Astrocyte (in vitro differentiated cells and primary cell): ENCODE data around the gene SLC52A1. TPM values are rescaled to one million over a fixed set of nuclear protein-coding genes. Genes with fewer than 3 reads are reported as not detected.

Experiments
- DNase-seq: peaks from one replicate; pipeline ENCODE4 v3.0.0-alpha.2; 2010; ENCODE audit warnings: low read depth
- FAIRE-seq: peaks from 2 replicates; lab custom pipeline; 2011; peaks lifted over from hg19 to GRCh38; lab: Jason Lieb, UNC
- H2AFZ ChIP-seq: 2 replicates; pipeline ENCODE4 v1.6.0; 2012; ENCODE audit warnings: low read depth, low read length, inconsistent platforms
- H3K27ac ChIP-seq: 2 replicates; pipeline ENCODE4 v1.5.1; 2011; ENCODE audit warnings: low read depth, low read length, inconsistent platforms
- H3K27me3 ChIP-seq: 2 replicates; pipeline ENCODE4 v1.6.0; 2011; ENCODE audit warnings: low read length, inconsistent platforms; ENCODE audit not compliant: insufficient read depth
- H3K36me3 ChIP-seq: 2 replicates; pipeline ENCODE4 v1.5.1; 2011; ENCODE audit warnings: low read length, inconsistent platforms; ENCODE audit not compliant: insufficient read depth
- H3K4me1 ChIP-seq: 2 replicates; pipeline ENCODE4 v1.5.1; 2011; ENCODE audit warnings: low read length, inconsistent platforms; ENCODE audit not compliant: insufficient read depth
- H3K4me2 ChIP-seq: 2 replicates; pipeline ENCODE4 v1.6.0; 2012; ENCODE audit warnings: low read length, inconsistent platforms
- H3K4me3 ChIP-seq: 2 replicates; pipeline ENCODE4 v1.5.1; 2011; ENCODE audit warnings: low read depth, mild to moderate bottlenecking, low read length, inconsistent platforms; ENCODE audit not compliant: insufficient read depth
- H3K79me2 ChIP-seq: 2 replicates; pipeline ENCODE4 v1.6.0; 2012; ENCODE audit warnings: mild to moderate bottlenecking, low read length, inconsistent platforms; ENCODE audit not compliant: insufficient read depth
- H3K9ac ChIP-seq: 2 replicates; pipeline ENCODE4 v1.6.0; 2012; ENCODE audit warnings: mild to moderate bottlenecking, low read length, inconsistent platforms
- H3K9me3 ChIP-seq: 2 replicates; pipeline ENCODE4 v1.5.1; 2012; ENCODE audit warnings: low read depth, mild to moderate bottlenecking, low read length, inconsistent platforms; ENCODE audit not compliant: insufficient read depth
- H4K20me1 ChIP-seq: 2 replicates; pipeline ENCODE4 v1.6.0; 2012; ENCODE audit warnings: low read length, inconsistent platforms; ENCODE audit not compliant: insufficient read depth
- H3K27ac Mint-ChIP-seq: one replicate; pipeline ENCODE4 v1.8.0; 2021; ENCODE audit warnings: mild to moderate bottlenecking, mixed read lengths; ENCODE audit not compliant: unreplicated experiment
- H3K27me3 Mint-ChIP-seq: one replicate; pipeline ENCODE4 v1.8.0; 2021; ENCODE audit warnings: low read depth, mixed read lengths; ENCODE audit not compliant: unreplicated experiment
- H3K36me3 Mint-ChIP-seq: one replicate; pipeline ENCODE4 v1.8.0; 2021; ENCODE audit warnings: low read depth, mixed read lengths; ENCODE audit not compliant: unreplicated experiment
- H3K4me1 Mint-ChIP-seq: one replicate; pipeline ENCODE4 v1.8.0; 2021; ENCODE audit warnings: low read depth, mixed read lengths; ENCODE audit not compliant: unreplicated experiment
- H3K4me3 Mint-ChIP-seq: one replicate; pipeline ENCODE4 v1.8.0; 2021; ENCODE audit warnings: mild to moderate bottlenecking, moderate library complexity, mixed read lengths; ENCODE audit not compliant: unreplicated experiment
- H3K9me3 Mint-ChIP-seq: one replicate; pipeline ENCODE4 v1.8.0; 2021; ENCODE audit warnings: mild to moderate bottlenecking, mixed read lengths; ENCODE audit not compliant: unreplicated experiment
- EZH2 ChIP-seq: IDR thresholded peaks from 2 replicates; pipeline ENCODE4 v1.6.1; 2012; ENCODE audit warnings: mild to moderate bottlenecking, low read length, inconsistent platforms; ENCODE audit not compliant: insufficient read depth
- total RNA-seq: library from RNA; stranded (reverse); gene quantifications from 2 replicates; pipeline ENCODE4 v1.2.1, GENCODE V29; 2021
- TF ChIP-seq, protein P1 (sequence below): IDR thresholded peaks from 2 replicates; pipeline ENCODE4 v1.5.1; 2011; ENCODE audit warnings: low read depth, mild to moderate bottlenecking, inconsistent platforms, low read length, moderate library complexity; ENCODE audit not compliant: insufficient read depth

Gene SLC52A1
- total RNA-seq, 1 donor from 2014 or later = not detected

DNA sequence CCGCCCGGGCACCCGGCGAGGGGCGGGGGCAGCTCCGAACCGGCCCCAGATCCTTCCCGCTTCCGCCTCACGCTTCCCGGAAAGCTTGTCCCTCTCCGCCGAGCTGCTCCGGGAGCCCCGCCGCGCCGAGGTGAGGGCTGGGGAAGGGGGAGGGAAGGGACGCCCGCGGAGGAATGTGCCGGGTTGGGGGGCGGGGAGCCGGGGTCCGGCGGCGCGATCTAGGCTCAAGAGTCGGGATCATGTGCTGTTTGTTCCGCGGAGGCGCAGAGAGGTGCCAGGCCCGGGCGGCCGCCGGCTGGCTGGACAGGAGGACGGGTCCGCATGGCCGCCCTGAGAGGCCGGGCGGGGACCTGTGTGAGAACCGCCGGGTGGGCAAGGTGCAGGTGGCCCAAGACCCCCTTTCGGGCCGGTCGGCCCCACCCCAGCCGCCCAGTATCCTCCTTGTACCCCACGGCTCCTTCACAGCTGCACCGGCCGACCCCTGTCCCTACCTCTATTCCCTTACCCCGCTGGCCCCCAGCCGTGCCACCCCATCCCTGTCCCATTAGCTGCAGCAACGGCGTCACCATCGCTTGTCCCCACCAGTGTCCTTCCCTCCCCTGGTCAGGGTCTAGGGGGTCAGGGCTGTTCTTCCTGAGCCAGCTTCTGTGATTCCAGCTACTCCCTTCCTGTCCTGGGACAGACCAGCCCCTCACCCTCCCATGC lies 37.0 kb downstream of the SLC52A1 start:
- Mint-ChIP-seq H3K27me3 (peaks cover 2% of the 10 kb centered on the region), H3K4me3 (peak overlapping the region; percentile 91), H3K36me3 (peaks cover 13% of the 10 kb centered on the region), H3K27ac (no peak overlapping the region), H3K4me1 (peaks cover 6% of the 10 kb centered on the region), H3K9me3 (peaks cover 2% of the 10 kb centered on the region)
- peak overlapping the region; percentile 47 for H2AFZ ChIP-seq
- H3K4me1 ChIP-seq = peaks cover 24% of the 10 kb centered on the region
- peak overlapping the region; percentile 85 for H3K9ac ChIP-seq
- H3K79me2 ChIP-seq = peaks cover 35% of the 10 kb centered on the region
- TF ChIP-seq, protein P1, sequence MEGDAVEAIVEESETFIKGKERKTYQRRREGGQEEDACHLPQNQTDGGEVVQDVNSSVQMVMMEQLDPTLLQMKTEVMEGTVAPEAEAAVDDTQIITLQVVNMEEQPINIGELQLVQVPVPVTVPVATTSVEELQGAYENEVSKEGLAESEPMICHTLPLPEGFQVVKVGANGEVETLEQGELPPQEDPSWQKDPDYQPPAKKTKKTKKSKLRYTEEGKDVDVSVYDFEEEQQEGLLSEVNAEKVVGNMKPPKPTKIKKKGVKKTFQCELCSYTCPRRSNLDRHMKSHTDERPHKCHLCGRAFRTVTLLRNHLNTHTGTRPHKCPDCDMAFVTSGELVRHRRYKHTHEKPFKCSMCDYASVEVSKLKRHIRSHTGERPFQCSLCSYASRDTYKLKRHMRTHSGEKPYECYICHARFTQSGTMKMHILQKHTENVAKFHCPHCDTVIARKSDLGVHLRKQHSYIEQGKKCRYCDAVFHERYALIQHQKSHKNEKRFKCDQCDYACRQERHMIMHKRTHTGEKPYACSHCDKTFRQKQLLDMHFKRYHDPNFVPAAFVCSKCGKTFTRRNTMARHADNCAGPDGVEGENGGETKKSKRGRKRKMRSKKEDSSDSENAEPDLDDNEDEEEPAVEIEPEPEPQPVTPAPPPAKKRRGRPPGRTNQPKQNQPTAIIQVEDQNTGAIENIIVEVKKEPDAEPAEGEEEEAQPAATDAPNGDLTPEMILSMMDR = no peak
- TF ChIP-seq EZH2 = no peak
- H3K36me3 ChIP-seq = peaks cover 12% of the 10 kb centered on the region
- H4K20me1 ChIP-seq = peaks cover 43% of the 10 kb centered on the region
- peak overlapping the region; percentile 99 for H3K4me2 ChIP-seq
- peak overlapping the region; percentile 69 for H3K4me3 ChIP-seq
- peak overlapping the region; percentile 77 for H3K27ac ChIP-seq
- DNase-seq (peak; percentile 13), FAIRE-seq (no peak)
- no peaks in the 10 kb centered on the region for H3K9me3 ChIP-seq
- H3K27me3 ChIP-seq = no peaks in the 10 kb centered on the region

DNA sequence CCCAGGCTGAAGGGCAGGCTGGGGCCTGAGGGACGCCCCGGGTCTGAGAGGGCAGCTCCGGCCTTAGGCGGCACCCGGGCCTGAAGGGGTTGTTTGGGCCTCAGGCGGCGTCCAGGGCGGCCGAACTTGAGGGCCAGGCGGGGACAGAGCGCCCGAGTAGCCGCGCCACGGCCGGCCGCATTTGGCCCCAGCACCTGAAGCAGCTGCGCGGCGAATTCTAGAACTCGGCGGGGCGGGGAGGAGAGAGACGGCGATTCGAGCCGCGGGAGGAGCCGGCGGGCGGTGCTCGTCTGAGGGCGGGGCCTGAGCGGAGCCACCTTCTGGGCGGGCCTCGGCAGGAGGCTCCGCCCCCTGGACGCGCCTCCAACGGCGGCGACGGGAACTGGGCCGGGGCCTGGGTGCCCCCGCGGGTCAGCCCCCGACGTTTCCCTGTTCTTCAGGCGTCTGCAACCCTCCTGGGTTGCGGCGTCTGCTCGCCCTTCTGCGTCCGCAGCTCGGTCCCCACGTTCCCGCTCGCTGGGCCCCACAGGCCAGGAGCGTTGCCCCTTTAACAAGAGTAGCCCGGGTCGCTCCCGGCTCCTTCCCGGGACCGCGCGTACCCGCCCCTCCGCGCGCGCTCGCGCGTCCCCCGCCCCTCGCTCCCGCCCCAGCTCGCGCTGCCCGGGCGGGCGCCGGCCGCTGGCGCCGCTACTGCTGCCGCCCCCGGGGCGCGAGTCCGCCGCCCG lies 37.8 kb downstream of the SLC52A1 start, which contains the start of the genes INCA1 and KIF1C:
Gene INCA1 (minus strand): TSS at position 221 of the 725 bp plus-strand sequence. CDS start 3,085 bp downstream, outside the sequence.
Gene KIF1C (plus strand): TSS at position 649 of the 725 bp plus-strand sequence. CDS start 2,297 bp downstream, outside the sequence.
- Histone ChIP-seq H3K27ac (peak within 1 kb of the TSS; percentile 77), H4K20me1 (peaks cover 42% of the 10 kb centered on the region), H3K4me1 (peaks cover 24% of the 10 kb centered on the region), H3K9ac (peak within 1 kb of the TSS; percentile 85), H3K9me3 (no peaks in the 10 kb centered on the region), H3K36me3 (peaks cover 11% of the 10 kb centered on the region), H3K4me3 (peak within 1 kb of the TSS; percentile 69), H3K27me3 (no peaks in the 10 kb centered on the region), H2AFZ (peak within 1 kb of the TSS; percentile 82), H3K79me2 (peaks cover 35% of the 10 kb centered on the region), H3K4me2 (peak within 1 kb of the TSS; percentile 99)
- Mint-ChIP-seq H3K4me3 (peak within 1 kb of the TSS; percentile 91), H3K27me3 (peaks cover 2% of the 10 kb centered on the region), H3K9me3 (peaks cover 2% of the 10 kb centered on the region), H3K27ac (no peak within 1 kb of the TSS), H3K4me1 (peaks cover 6% of the 10 kb centered on the region), H3K36me3 (peaks cover 13% of the 10 kb centered on the region)
- TF ChIP-seq EZH2 = no peak
- TF ChIP-seq, protein P1 = no peak
- FAIRE-seq (no peak), DNase-seq (peak; percentile 68)
